NCI-H2107 (cell line): ENCODE data around the gene MARCOL.

Experiments
- DNase-seq: peaks from one replicate; lab custom pipeline; 2025; lab: John Stamatoyannopoulos, UW

The MARCOL gene

DNA sequence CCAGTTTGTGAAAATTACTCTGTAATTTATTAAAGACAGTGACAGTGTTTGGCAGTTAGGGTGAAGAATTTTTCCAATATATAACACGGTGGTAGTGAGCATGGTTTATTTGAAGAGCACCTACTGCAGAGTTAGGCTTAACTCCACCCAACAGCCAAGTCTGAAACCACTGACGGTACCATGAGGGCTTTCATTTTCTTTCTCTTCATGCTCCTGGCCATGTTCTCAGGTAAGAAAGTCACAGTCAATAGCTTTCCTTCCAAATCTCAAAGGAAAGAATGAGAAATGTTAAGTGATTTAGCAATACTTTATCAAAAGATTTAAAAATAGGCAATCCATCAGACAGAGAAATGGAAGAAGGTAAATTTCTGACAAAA is at the start of gene MARCOL:
Gene MARCOL, plus strand, starts transcription at position 108 of the 377 bp plus-strand sequence. Its CDS starts 73 bp downstream, at position 181.
- no peak for DNase-seq

DNA sequence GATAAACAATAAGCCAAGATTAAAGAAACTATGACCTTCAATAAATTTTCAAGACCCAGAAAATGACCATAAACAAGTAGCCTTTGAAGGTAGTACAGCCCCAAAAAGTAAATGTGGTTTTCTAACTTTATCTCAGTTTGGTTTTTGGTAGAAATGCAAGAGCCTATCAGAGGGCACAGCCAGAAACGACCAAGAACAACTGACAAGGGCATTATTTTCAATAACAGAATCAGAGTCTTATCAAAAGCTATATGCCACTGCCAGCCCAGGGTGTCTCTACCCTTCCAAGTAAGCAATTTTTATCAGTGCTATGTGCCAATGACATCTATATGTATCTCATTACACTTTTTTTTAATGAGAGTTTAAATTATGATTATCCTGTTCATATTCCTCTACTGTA is 47.3 kb upstream of the MARCOL start:
- no peak for DNase-seq

GRCh38 chr5:148193202-148193601 is 45.1 kb upstream of the MARCOL start:
- no peak for DNase-seq

DNA sequence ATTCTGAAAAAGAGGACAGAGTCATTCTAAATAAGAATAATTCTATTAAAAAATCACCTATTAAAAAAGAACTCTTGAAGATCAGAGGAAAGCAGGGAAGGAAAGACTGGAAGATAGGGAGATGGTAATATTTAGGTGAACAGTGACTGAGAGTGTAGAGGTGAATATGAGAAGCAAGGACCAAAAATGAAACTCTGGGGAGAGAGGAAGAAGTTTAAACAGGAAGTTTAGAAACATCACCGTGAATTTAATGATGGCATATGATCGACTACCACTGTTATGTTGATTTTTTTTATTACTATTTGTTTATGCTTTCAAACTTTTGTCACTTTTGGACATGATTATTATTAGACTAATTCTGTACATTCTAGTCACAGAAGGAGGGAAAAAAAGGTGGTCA is 37.2 kb upstream of the MARCOL start:
- no peak for DNase-seq

- DNase-seq, result no peak
Observed at GRCh38 chr5:148202531-148203203, 35.7 kb upstream of the MARCOL start, which contains the start of gene SPINK6. Gene SPINK6 (plus strand): TSS chr5:148203042. CDS start chr5:148203097, 55 bp downstream.

DNA sequence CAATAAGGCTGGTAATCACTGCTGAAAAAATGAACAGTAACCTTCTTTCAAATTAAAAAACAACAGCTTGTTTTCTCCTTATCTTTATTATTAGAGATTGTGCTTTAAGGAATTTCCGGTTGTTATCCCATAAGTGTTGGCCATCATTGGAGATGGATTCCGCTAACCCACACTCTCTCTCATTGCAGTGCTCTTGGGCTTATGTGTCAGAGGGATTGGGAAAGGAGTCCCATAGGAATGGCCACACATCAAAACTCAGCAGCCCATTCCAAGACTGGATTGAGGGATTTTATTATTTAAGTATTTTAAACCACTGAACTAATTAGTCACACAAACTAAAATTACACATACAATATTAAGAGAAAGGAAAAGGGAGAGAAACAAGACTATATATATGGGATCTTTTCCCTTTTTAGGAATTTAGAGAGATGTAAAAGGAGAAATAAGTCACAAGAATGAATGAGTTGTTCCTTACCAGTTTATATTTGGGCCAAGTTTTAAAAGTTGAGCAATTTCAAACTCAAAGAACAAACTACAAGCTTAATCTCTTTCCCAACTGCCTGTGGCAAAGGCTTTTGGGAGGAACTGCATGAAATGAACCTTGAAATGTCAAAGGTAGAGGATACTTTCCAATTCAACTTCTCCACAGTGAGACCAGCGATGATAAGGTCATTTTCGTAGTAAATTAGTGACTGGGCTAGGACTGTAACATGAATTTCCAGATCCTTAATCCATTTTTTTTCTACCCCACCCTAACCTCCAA is 33.1 kb upstream of the MARCOL start:
- DNase-seq, result no peak

DNA sequence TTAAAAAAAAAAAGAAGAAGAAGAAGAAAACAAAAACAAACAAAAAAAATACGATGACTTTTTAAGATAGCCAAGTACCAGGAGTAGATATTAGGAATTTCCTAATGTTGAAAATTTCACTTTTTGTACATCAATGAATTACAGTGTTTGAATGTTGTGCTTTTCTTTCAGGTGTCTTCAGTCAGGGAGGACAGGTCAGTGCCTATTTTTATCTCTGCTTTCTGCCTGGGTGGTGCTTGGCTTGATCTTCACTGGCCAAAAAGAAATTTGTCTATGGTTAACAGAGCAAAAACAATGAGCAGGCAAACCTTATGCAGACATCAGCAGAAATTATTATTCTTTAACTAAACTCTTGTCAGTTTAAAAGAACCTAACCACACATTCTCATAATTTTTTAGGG is 32.5 kb upstream of the MARCOL start:
- DNase-seq, result no peak

DNA sequence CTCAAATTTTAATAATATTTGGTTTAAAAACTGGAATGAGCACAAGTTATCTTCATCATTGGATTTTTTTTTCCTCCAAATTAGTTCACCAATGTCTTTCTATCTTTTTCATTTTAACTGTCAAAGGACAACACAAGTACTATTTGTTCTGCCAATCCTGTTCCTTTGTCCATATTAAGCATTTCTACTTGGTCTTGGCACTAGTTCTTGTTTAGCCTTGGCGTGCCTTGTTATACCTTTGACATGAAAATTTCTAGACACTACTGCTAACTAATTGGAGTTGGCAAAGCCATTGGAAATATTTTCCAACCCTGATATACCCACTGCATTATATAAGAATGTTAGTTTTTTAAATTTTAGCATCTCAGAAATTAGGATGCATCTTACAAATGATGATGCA is 31.7 kb upstream of the MARCOL start:
- DNase-seq, result no peak

- DNase-seq, result no peak
Observed at GRCh38 chr5:148208226-148208625, 30.1 kb upstream of the MARCOL start.

- no peak for DNase-seq
Observed at GRCh38 chr5:148209151-148209770, 29.1 kb upstream of the MARCOL start.

- DNase-seq, result no peak
Observed at GRCh38 chr5:148214665-148215185, 23.6 kb upstream of the MARCOL start.

DNA sequence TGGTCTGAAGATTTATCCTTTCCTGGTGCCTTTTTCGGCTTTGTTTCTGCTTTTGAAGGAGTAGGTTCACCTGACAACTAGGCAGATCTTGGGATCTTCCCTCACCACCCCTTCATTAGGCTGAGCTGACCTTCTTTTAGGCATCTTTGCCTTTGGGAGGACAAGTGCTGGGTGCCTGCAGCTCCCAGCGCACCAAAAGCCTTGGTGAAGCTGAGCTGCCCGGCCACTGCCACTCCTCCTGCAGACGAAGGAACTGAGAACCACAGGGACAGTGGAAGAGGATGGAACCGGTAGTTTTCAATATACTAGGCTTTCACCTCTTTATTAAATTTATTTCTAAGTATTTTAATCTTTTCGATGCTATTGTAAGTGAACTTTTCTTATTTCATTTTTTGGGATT is 16.8 kb upstream of the MARCOL start:
- DNase-seq, result no peak

DNA sequence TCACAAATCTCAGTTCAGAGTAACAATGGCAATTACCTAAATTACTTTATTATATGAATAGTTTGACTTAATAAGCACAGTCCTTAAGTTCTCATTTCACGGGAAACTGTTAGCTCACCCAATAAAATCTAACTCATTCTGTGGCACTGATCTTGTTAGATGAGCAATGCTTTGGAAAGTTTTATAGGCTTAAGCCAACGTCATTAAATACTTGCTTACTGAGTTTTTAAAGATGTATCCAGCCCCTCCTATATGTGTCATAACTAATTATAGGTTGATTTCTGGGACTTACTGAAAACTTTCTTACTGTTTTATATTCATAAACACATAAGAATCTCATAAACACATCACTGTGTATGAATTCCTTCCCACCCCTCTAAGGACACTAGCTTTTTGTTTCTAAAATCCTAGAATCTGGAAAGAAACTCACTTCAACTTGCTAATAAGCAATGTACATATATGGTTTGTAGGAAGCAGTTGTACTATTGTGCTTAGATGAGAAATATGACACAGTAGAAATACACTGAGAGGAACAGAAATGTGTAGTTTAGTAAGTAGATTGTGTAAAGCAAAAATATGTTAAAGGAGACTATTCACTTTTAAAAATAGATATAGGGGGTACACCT is 14.1 kb upstream of the MARCOL start:
- DNase-seq, result no peak

DNA sequence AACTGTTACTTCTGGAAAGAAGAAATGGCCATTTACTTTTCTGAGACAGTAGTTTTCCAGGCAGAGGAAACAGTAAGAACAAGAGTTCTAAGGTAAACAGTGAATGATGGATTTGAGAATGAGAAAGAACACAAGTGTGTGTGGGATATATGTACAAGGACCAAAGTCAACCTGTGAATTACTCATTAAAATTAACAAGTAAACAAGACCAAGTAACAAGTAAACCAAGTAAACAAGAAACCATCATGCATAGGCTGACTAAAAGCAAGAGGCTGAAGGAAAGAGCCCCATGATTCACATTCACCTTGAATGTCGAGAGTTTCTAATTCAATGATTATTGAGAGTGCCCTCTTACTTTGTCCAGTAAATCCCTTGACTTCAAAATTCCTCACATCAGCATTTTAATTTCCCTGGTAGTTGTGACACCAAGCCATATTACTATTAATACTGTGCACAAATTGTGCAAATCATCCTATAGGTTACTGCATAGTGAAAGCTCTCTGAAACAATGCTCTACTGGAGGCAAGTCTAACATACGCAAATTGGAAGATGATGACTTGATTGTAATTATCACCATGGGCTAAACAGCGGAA is 9.8 kb upstream of the MARCOL start:
- no peak for DNase-seq

GRCh38 chr5:148229840-148230239 is 8.5 kb upstream of the MARCOL start:
- no peak for DNase-seq

GRCh38 chr5:148230240-148230639 is 8.1 kb upstream of the MARCOL start:
- DNase-seq, result no peak

GRCh38 chr5:148237785-148238417 is 424 bp upstream of the MARCOL start:
- no peak for DNase-seq

DNA sequence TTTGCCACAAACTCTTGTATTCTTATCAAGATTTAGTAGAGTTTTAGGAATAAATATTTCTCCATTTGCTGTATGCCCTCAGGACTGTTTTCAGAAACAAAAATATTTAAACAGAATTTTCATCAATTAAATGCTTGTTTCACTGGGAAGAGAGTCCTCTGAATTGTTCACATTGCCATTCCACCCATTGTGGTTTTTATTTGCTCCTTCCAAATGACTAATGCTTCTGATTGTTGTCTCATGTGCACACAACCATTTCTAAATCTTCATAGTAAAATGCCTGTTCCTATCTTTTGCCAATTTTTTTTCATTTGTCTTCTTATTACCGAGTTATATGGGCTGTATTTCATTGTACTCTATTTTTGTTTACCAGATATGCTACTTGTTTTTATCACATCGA is 10.6 kb downstream of the MARCOL start:
- DNase-seq, result no peak

DNA sequence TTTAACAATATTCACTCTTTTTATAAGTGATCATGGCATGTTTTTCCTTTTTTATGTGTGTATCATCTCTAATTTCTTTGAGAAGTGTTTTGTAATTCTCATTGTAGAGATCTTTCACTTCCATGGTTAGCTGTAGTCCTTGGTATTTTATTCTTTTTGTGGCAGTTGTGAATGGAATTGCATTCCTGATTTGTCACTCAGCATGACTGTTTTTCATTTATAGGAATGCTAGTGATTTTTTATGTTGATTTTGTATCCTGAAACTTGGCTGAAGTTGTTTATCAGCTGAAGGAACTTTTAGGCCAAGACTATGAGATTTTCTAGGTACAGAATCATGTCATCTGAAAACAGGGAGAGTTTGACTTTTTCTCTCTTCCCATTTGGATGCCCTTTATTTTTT is 17.1 kb downstream of the MARCOL start:
- DNase-seq, result no peak

DNA sequence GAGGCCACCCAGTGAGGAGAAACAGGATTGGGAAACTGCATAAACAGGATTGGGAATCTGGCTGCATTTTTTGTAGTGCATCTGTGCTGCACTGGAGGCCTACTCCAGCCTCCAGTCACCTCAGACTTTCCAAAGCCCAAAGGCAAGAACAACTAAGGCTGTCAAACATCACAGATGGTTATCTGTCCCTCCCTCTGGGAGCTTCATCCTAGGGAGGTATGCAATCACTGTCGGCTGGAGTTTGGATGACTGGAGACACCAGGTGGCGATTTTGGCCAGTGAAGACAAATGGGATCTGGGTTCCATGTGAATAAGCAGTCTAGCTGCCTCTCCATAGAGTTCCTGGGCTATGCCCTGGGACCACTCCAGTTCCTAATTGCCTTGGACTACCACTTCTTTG is 21.0 kb downstream of the MARCOL start:
- no peak for DNase-seq

GRCh38 chr5:148261221-148261620 is 22.9 kb downstream of the MARCOL start:
- DNase-seq, result no peak

DNA sequence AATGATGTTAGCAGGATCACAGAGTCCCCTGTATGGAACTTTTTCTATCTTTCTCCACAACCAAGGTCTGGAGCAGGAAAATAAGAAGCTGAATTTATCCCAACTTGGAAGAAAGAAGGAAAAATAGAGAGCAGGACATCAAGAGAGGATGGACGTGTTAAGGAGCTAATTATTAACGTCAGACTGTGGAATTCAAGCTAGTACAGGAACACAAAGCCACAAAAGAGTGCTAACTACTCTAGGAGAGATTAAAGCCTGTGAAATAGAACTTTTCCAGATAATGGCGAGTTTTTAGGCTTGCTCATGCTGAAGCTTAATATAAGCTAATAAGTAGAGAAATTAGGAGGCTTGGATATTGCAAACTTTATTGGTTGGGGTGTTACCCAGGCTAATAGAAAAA is 29.6 kb downstream of the MARCOL start:
- DNase-seq, result no peak
